22Rv1 (cell line): ENCODE results near the gene RTF2.
"Not testable (repeated sequence)": the region's sequence is repeated elsewhere in the genome, so short reads cannot be mapped to it uniquely, and the experiment has no call there.

Experiments used
- CTCF ChIP-seq: fragments of 450-650 bp; IDR thresholded peaks from 2 replicates; pipeline ENCODE4 v1.5.1; 2017; ENCODE audit warnings: mild to moderate bottlenecking
- ZFX ChIP-seq: fragments of 450-650 bp; IDR thresholded peaks from 2 replicates; pipeline ENCODE4 v1.6.1; 2017; ENCODE audit warnings: antibody characterized with exemption, borderline replicate concordance

GRCh38 chr20:56520746-56521354 is 52.4 kb downstream of the RTF2 start:
- not testable (repeated sequence) for TF ChIP-seq ZFX, CTCF
